Measurements from ENCODE around the gene LTA. TPM values are rescaled to one million over a fixed set of nuclear protein-coding genes. Genes with fewer than 3 reads are reported as not detected.

The LTA gene
- total and polyA plus RNA-seq, 2 experiments from 2014 or later, result not detected

GRCh38 chr6:31580438-31580740 lies 8.3 kb downstream of the LTA start:
- H3K9me3 Mint-ChIP-seq, result peaks cover 3% of the 10 kb centered on the region; the same call in 2 of the 3 replicates
- H3K79me2 ChIP-seq (replicated peaks; ENCODE audit: insufficient read depth), result no peaks in the 10 kb centered on the region
- peaks cover 20% of the 10 kb centered on the region for H3K27me3 ChIP-seq (ENCODE audit: insufficient read depth)
- no peaks in the 10 kb centered on the region for H3K36me3 Mint-ChIP-seq (ENCODE audit: low read depth)
- no peaks in the 10 kb centered on the region for H3K36me3 ChIP-seq (ENCODE audit: insufficient read depth)
- no peak for DNase-seq (ENCODE audit: low spot score)
- no peaks in the 10 kb centered on the region for H4K20me1 ChIP-seq (replicated peaks; ENCODE audit: insufficient read depth)
- peaks cover 21% of the 10 kb centered on the region for H3K4me1 Mint-ChIP-seq
- H3K4me3 ChIP-seq, result peak overlapping the region; percentile 95
- no peak overlapping the region for H3K27ac ChIP-seq (ENCODE audit: low read depth)
- H3K4me3 Mint-ChIP-seq, result peak overlapping the region; percentile 95
- no peak for ATAC-seq
- H3K9me2 ChIP-seq (ENCODE audit: insufficient read depth), result no peaks in the 10 kb centered on the region
- peaks cover 36% of the 10 kb centered on the region for H3K27me3 Mint-ChIP-seq (ENCODE audit: insufficient read depth, low read depth, poor library complexity)
- H3K4me2 ChIP-seq, result peak overlapping the region; percentile 96
- TF ChIP-seq CREB1 (CRISPR knock-in tag; IDR thresholded peaks at IDR 0.05; ENCODE audit: low read depth) (no peak), REST (IDR thresholded peaks at IDR 0.05; ENCODE audit: unreplicated experiment) (no peak), EZH2 (IDR thresholded peaks at IDR 0.05; ENCODE audit: low read depth, unreplicated experiment) (no peak), ZNF114 (CRISPR knock-in tag; IDR thresholded peaks at IDR 0.05) (no peak), NANOG (IDR thresholded peaks at IDR 0.05; ENCODE audit: borderline replicate concordance) (no peak), CTCF (conservative IDR thresholded peaks at IDR 0.05; ENCODE audit: low read depth in 2 of 2) (no peak), ZNF462 (CRISPR knock-in tag; IDR thresholded peaks at IDR 0.05) (no peak), ZNF331 (CRISPR knock-in tag; IDR thresholded peaks at IDR 0.05; ENCODE audit: low read depth) (no peak), JUNB (IDR thresholded peaks at IDR 0.05; ENCODE audit: unreplicated experiment) (no peak)
- H3F3A ChIP-seq (replicated peaks; ENCODE audit: low read depth), result no peaks in the 10 kb centered on the region
- H3K4me1 ChIP-seq (ENCODE audit: insufficient read depth), result peaks cover 4% of the 10 kb centered on the region; the same call in 1 of the 2 replicates
- H3K27ac Mint-ChIP-seq, result no peak overlapping the region
- peak overlapping the region; percentile 99 for H2AFZ ChIP-seq

Data from GM23338 (cell line).